Measurements from ENCODE around the gene ARFGAP1. TPM values are rescaled to one million over a fixed set of nuclear protein-coding genes. Genes with fewer than 3 reads are reported as not detected.

Gene ARFGAP1
- total and polyA plus RNA-seq, 2 donors from 2014 or later, result 40.4 to 84.3 TPM

- no peak overlapping the region for H3K27ac ChIP-seq (ENCODE audit: low read depth in 2 of 2, low read length in 2 of 2)
- FAIRE-seq (no peak), DNase-seq (no peak)
- H3K4me3 ChIP-seq (ENCODE audit: low read length in 3 of 3), result no peak overlapping the region
- peaks cover 0 to 5% (median 0%) of the 10 kb centered on the region in 3 donors for H3K36me3 ChIP-seq (ENCODE audit: control insufficient read depth in 2 of 3, insufficient read depth in 3 of 3, low read length in 3 of 3)
- H3K4me1 ChIP-seq (ENCODE audit: control insufficient read depth in 2 of 3, insufficient read depth in 2 of 3, low read depth in 1 of 3, low read length in 3 of 3), result no peaks in the 10 kb centered on the region
- TF ChIP-seq, protein P1, sequence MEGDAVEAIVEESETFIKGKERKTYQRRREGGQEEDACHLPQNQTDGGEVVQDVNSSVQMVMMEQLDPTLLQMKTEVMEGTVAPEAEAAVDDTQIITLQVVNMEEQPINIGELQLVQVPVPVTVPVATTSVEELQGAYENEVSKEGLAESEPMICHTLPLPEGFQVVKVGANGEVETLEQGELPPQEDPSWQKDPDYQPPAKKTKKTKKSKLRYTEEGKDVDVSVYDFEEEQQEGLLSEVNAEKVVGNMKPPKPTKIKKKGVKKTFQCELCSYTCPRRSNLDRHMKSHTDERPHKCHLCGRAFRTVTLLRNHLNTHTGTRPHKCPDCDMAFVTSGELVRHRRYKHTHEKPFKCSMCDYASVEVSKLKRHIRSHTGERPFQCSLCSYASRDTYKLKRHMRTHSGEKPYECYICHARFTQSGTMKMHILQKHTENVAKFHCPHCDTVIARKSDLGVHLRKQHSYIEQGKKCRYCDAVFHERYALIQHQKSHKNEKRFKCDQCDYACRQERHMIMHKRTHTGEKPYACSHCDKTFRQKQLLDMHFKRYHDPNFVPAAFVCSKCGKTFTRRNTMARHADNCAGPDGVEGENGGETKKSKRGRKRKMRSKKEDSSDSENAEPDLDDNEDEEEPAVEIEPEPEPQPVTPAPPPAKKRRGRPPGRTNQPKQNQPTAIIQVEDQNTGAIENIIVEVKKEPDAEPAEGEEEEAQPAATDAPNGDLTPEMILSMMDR (IDR thresholded peaks at IDR 0.05; ENCODE audit: borderline replicate concordance, extremely low read depth, insufficient read depth), result no peak
- H3K9me3 ChIP-seq (ENCODE audit: control insufficient read depth in 2 of 3, insufficient read depth in 1 of 3, low read length in 3 of 3), result no peaks in the 10 kb centered on the region
- H3K27me3 ChIP-seq (ENCODE audit: control insufficient read depth, insufficient read depth, low read length), result no peaks in the 10 kb centered on the region
- no peak overlapping the region for H3K9ac ChIP-seq (ENCODE audit: low read length in 3 of 3)
- intact Hi-C loops (cut with DNase I), result no loop called here
Measured at GRCh38 chr20:63284981-63285524, 12.4 kb downstream of the ARFGAP1 start.

DNA sequence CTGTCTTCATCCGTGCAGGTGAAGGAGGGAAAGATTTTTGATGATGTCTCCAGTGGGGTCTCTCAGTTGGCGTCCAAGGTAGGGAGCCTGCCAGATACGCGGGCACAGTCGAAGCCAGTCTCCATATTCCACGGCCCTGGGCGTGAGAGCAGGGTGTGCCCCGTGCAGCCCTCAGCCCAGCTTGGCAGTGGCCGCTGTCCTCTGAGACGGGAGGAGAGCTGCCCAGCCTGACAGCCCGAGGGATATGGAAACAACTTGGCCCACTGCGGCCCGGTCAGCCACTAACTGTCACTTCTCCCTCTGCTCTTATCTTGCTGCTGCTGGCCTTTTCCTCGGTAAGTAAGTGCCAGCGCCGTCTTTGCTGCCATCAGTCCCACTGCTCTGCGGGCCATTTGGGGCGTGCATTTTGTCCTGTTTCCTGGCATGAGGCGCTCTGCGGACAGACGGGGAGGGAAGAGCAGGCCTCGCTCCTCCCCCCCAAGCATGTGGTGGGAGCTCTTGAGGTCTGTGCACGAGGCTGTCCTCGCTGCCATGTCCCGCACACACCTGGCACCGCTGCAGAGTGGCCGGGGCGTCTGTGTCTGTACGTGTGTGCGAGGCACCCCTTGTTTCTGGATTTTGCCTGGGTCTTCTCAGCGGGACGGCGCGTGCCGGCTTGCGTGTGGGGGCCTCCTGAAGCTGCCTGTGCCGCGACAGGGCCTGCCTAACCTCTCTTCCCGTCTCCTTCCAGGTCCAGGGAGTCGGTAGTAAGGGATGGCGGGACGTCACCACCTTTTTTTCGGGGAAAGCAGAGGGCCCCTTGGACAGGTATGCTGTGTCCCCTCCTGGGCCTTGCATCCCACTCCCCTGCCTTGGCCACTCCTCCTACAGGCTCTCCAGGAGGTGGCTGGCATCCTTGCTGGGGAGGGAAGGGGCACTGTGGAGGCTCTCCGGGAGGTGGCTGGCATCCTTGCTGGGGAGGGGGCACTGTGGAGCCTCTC lies 13.3 kb downstream of the ARFGAP1 start:
- Histone ChIP-seq H3K4me3 (ENCODE audit: low read length in 3 of 3) (no peak overlapping the region), H3K27ac (ENCODE audit: low read depth in 2 of 2, low read length in 2 of 2) (no peak overlapping the region), H3K27me3 (ENCODE audit: control insufficient read depth, insufficient read depth, low read length) (no peaks in the 10 kb centered on the region), H3K9ac (ENCODE audit: low read length in 3 of 3) (no peak overlapping the region), H3K9me3 (ENCODE audit: control insufficient read depth in 2 of 3, insufficient read depth in 1 of 3, low read length in 3 of 3) (no peaks in the 10 kb centered on the region), H3K4me1 (ENCODE audit: control insufficient read depth in 2 of 3, insufficient read depth in 2 of 3, low read depth in 1 of 3, low read length in 3 of 3) (peaks cover 0 to under 1% (median 0%) of the 10 kb centered on the region in 3 donors), H3K36me3 (ENCODE audit: control insufficient read depth in 2 of 3, insufficient read depth in 3 of 3, low read length in 3 of 3) (no peaks in the 10 kb centered on the region)
- peak in 1 of 5 donors; percentile 63 for DNase-seq
- FAIRE-seq, result no peak
- intact Hi-C loops (cut with DNase I), result no loop called here
- TF ChIP-seq, protein P1 (IDR thresholded peaks at IDR 0.05; ENCODE audit: borderline replicate concordance, extremely low read depth, insufficient read depth), result no peak

DNA sequence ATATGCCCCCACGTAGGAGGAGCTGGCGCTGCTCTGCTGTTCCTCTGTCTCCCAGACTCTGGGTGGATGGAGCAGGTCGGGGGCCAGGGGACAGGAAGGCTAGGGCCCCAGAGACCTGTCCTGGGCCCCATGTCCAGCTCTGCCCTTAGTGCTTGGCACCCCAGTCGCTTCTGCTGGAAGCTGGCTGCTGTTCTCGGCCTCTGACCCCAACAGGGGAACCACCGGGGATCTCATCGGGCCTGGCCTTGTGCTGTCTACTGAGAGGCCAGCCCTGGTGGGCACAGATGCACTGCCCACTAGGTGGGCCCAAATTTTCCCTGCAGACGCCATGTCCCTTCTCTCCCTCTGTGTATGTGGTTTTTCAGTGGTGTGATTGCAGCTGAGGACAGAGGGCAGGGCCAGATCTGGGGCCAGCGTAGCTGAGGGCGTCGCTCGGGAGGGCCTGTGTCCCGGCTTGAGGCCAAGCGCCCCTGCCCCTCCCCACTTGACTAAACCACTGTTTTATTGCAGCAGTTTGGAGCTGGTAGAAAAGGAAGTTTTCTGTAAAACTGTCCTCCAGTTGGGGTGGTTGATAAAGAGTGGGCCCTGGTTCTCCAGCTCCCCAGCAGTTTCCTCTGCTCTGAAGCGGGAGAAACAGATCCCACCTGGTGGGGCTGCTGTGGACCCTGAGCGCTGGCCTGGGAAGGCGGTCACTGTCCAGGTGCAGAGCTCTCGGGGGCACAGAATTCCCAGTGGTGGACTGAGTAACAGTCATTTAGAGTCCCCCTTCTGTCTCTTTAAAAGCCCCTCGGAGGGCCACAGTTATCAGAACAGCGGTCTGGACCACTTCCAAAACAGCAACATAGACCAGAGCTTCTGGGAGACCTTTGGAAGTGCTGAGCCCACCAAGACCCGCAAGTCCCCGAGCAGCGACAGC lies 14.4 kb downstream of the ARFGAP1 start:
- Histone ChIP-seq H3K4me1 (ENCODE audit: control insufficient read depth in 2 of 3, insufficient read depth in 2 of 3, low read depth in 1 of 3, low read length in 3 of 3) (peaks cover 0 to 3% (median 0%) of the 10 kb centered on the region in 3 donors), H3K36me3 (ENCODE audit: control insufficient read depth in 2 of 3, insufficient read depth in 3 of 3, low read length in 3 of 3) (no peaks in the 10 kb centered on the region), H3K27me3 (ENCODE audit: control insufficient read depth, insufficient read depth, low read length) (no peaks in the 10 kb centered on the region), H3K27ac (ENCODE audit: low read depth in 2 of 2, low read length in 2 of 2) (no peak overlapping the region), H3K9me3 (ENCODE audit: control insufficient read depth in 2 of 3, insufficient read depth in 1 of 3, low read length in 3 of 3) (no peaks in the 10 kb centered on the region), H3K4me3 (ENCODE audit: low read length in 3 of 3) (no peak overlapping the region), H3K9ac (ENCODE audit: low read length in 3 of 3) (no peak overlapping the region)
- TF ChIP-seq, protein P1 (IDR thresholded peaks at IDR 0.05; ENCODE audit: borderline replicate concordance, extremely low read depth, insufficient read depth), result no peak
- FAIRE-seq, result no peak
- DNase-seq, result peak in 1 of 5 donors; percentile 53
- intact Hi-C loops (cut with DNase I), result no loop called here
